Urothelium cell line (cell line): Measurements from ENCODE around the gene PHF3.

Experiments
- DNase-seq: peaks from one replicate; pipeline ENCODE4 v3.0.0; 2011; ENCODE audit warnings: low spot score, mixed read lengths
- FAIRE-seq: peaks from 2 replicates; lab custom pipeline; 2011; peaks lifted over from hg19 to GRCh38; lab: Jason Lieb, UNC

Gene PHF3

DNA sequence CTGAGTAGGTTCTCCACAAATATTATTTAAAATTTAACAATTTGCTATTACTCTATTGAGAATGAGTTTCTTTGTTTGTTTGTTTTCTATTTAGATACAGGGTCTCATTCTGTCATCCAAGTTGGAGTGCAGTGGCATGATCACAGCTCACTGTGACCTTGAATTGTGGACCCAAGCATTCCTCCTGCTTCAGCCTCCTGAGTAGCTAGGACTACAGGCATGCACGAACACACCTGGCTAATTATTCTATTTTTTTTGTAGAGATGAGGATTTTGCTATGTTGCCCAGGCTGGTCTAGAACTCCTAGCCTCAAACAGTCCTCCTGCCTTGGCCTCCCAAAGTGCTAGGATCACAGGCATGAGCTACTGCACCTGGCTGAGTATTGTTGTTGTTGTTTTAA is 122.2 kb downstream of the PHF3 start:
- DNase-seq (no peak), FAIRE-seq (no peak)

GRCh38 chr6:63759605-63760105 is 124.1 kb downstream of the PHF3 start:
- FAIRE-seq (no peak), DNase-seq (no peak)

DNA sequence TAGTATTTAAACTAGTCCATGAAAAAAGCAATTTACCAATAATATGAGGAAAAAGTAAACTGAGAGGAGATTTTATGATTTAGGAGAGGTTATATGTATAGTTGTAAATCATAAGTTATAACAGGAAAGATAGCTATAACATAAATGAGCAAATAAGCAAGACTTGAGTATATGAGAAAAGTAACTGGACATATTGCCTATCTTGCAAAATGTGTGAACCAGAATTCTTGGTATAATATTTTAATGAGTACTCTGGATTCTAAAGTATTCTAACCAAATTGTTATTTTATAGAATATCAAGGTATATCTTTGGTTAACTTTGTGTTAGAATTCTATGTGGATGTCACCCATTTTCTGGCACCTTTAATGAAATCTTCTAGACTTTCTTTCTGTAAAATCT is 124.6 kb downstream of the PHF3 start:
- FAIRE-seq, result no peak

DNA sequence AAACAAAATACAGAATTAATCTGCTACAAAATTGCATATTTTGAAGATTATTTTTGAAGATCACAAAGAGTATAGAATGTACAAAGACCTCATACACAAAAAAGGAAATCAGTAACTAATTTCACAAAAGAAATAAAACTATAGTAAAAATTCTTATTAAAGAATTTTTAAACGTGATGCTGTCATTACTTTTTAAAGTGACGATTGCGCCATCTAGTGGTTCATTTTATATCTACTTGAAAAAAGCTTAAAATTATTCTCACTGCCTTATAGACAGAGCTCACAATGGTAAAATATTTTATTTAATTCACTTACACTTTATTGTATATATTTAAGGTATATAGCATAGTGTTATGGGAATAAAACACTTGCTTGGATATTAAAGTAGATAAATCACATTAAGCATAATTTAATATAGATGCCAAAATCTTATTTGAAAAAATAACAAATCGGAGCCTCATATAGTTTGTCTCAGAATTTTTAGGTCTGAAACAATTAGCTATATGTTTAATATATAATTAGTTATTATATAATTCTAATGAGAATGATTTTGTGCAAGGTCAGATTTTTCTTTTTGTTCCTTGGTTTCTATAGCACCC is 128.8 kb downstream of the PHF3 start:
- DNase-seq (no peak), FAIRE-seq (no peak)

More for the DNA sequence above, 124.6 kb downstream of the PHF3 start:
- DNase-seq, result no peak
